Hepatocyte (in vitro differentiated cells): ENCODE data around the gene SYNDIG1.

Experiments used
- CTCF ChIP-seq: fragments of 200-600 bp; sonication (generic); IDR thresholded peaks from 2 replicates; pipeline ENCODE4 v1.5.1; 2016; ENCODE audit warnings: antibody characterized with exemption, mild to moderate bottlenecking; ENCODE audit not compliant: poor library complexity
- EZH2 ChIP-seq: fragments of 200-600 bp; sonication (generic); IDR thresholded peaks from 2 replicates; pipeline ENCODE4 v1.6.1; 2016; ENCODE audit warnings: antibody characterized with exemption, mild to moderate bottlenecking, borderline replicate concordance

- TF ChIP-seq CTCF (no peak), EZH2 (no peak)
Observed at GRCh38 chr20:24677626-24678315, 208.3 kb downstream of the SYNDIG1 start.
